ENCODE data around the gene TMEM89. TPM values are rescaled to one million over a fixed set of nuclear protein-coding genes. Genes with fewer than 3 reads are reported as not detected.

The TMEM89 gene
- total and polyA plus RNA-seq, 2 experiments from 2014 or later = not detected

- Mint-ChIP-seq H3K27me3 (ENCODE audit: insufficient read depth, low read depth, poor library complexity) (peaks cover 30% of the 10 kb centered on the region), H3K36me3 (ENCODE audit: low read depth) (peaks cover 46% of the 10 kb centered on the region), H3K4me3 (peak overlapping the region; percentile 92), H3K27ac (no peak overlapping the region), H3K4me1 (peaks cover 15% of the 10 kb centered on the region), H3K9me3 (peaks cover 4% of the 10 kb centered on the region; the same call in 2 of the 3 replicates)
- no peak overlapping the region for H2AFZ ChIP-seq
- no peaks in the 10 kb centered on the region for H3K79me2 ChIP-seq (replicated peaks; ENCODE audit: insufficient read depth)
- H3K27ac ChIP-seq (ENCODE audit: low read depth) = no peak overlapping the region
- no peak for TF ChIP-seq EZH2 (IDR thresholded peaks at IDR 0.05; ENCODE audit: low read depth, unreplicated experiment)
- TF ChIP-seq POLR2AphosphoS5 (IDR thresholded peaks at IDR 0.05; ENCODE audit: low read depth) = no peak
- TF ChIP-seq CTCF (conservative IDR thresholded peaks at IDR 0.05; ENCODE audit: low read depth in 2 of 2) = no peak
- no peak for TF ChIP-seq ZNF114 (CRISPR knock-in tag; IDR thresholded peaks at IDR 0.05)
- TF ChIP-seq ETS1 (IDR thresholded peaks at IDR 0.05) = no peak
- TF ChIP-seq, protein P1, sequence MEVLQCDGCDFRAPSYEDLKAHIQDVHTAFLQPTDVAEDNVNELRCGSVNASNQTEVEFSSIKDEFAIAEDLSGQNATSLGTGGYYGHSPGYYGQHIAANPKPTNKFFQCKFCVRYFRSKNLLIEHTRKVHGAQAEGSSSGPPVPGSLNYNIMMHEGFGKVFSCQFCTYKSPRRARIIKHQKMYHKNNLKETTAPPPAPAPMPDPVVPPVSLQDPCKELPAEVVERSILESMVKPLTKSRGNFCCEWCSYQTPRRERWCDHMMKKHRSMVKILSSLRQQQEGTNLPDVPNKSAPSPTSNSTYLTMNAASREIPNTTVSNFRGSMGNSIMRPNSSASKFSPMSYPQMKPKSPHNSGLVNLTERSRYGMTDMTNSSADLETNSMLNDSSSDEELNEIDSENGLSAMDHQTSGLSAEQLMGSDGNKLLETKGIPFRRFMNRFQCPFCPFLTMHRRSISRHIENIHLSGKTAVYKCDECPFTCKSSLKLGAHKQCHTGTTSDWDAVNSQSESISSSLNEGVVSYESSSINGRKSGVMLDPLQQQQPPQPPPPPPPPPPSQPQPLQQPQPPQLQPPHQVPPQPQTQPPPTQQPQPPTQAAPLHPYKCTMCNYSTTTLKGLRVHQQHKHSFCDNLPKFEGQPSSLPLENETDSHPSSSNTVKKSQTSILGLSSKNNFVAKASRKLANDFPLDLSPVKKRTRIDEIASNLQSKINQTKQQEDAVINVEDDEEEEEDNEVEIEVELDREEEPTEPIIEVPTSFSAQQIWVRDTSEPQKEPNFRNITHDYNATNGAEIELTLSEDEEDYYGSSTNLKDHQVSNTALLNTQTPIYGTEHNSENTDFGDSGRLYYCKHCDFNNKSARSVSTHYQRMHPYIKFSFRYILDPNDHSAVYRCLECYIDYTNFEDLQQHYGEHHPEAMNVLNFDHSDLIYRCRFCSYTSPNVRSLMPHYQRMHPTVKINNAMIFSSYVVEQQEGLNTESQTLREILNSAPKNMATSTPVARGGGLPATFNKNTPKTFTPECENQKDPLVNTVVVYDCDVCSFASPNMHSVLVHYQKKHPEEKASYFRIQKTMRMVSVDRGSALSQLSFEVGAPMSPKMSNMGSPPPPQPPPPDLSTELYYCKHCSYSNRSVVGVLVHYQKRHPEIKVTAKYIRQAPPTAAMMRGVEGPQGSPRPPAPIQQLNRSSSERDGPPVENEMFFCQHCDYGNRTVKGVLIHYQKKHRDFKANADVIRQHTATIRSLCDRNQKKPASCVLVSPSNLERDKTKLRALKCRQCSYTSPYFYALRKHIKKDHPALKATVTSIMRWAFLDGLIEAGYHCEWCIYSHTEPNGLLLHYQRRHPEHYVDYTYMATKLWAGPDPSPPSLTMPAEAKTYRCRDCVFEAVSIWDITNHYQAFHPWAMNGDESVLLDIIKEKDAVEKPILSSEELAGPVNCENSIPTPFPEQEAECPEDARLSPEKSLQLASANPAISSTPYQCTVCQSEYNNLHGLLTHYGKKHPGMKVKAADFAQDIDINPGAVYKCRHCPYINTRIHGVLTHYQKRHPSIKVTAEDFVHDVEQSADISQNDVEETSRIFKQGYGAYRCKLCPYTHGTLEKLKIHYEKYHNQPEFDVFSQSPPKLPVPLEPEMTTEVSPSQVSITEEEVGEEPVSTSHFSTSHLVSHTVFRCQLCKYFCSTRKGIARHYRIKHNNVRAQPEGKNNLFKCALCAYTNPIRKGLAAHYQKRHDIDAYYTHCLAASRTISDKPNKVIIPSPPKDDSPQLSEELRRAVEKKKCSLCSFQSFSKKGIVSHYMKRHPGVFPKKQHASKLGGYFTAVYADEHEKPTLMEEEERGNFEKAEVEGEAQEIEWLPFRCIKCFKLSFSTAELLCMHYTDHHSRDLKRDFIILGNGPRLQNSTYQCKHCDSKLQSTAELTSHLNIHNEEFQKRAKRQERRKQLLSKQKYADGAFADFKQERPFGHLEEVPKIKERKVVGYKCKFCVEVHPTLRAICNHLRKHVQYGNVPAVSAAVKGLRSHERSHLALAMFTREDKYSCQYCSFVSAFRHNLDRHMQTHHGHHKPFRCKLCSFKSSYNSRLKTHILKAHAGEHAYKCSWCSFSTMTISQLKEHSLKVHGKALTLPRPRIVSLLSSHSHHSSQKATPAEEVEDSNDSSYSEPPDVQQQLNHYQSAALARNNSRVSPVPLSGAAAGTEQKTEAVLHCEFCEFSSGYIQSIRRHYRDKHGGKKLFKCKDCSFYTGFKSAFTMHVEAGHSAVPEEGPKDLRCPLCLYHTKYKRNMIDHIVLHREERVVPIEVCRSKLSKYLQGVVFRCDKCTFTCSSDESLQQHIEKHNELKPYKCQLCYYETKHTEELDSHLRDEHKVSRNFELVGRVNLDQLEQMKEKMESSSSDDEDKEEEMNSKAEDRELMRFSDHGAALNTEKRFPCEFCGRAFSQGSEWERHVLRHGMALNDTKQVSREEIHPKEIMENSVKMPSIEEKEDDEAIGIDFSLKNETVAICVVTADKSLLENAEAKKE (CRISPR knock-in tag; IDR thresholded peaks at IDR 0.05) = no peak
- no peak for TF ChIP-seq EZH2phosphoT487 (IDR thresholded peaks at IDR 0.05; ENCODE audit: unreplicated experiment)
- no peak for TF ChIP-seq NANOG (IDR thresholded peaks at IDR 0.05; ENCODE audit: borderline replicate concordance)
- no peak for TF ChIP-seq CREB1 (CRISPR knock-in tag; IDR thresholded peaks at IDR 0.05; ENCODE audit: low read depth)
- no peak for TF ChIP-seq JUNB (IDR thresholded peaks at IDR 0.05; ENCODE audit: unreplicated experiment)
- TF ChIP-seq, protein P2, sequence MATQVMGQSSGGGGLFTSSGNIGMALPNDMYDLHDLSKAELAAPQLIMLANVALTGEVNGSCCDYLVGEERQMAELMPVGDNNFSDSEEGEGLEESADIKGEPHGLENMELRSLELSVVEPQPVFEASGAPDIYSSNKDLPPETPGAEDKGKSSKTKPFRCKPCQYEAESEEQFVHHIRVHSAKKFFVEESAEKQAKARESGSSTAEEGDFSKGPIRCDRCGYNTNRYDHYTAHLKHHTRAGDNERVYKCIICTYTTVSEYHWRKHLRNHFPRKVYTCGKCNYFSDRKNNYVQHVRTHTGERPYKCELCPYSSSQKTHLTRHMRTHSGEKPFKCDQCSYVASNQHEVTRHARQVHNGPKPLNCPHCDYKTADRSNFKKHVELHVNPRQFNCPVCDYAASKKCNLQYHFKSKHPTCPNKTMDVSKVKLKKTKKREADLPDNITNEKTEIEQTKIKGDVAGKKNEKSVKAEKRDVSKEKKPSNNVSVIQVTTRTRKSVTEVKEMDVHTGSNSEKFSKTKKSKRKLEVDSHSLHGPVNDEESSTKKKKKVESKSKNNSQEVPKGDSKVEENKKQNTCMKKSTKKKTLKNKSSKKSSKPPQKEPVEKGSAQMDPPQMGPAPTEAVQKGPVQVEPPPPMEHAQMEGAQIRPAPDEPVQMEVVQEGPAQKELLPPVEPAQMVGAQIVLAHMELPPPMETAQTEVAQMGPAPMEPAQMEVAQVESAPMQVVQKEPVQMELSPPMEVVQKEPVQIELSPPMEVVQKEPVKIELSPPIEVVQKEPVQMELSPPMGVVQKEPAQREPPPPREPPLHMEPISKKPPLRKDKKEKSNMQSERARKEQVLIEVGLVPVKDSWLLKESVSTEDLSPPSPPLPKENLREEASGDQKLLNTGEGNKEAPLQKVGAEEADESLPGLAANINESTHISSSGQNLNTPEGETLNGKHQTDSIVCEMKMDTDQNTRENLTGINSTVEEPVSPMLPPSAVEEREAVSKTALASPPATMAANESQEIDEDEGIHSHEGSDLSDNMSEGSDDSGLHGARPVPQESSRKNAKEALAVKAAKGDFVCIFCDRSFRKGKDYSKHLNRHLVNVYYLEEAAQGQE (IDR thresholded peaks at IDR 0.05; ENCODE audit: unreplicated experiment) = no peak
- TF ChIP-seq ZNF331 (CRISPR knock-in tag; IDR thresholded peaks at IDR 0.05; ENCODE audit: low read depth) = no peak
- no peak for TF ChIP-seq STAT1 (IDR thresholded peaks at IDR 0.05; ENCODE audit: unreplicated experiment)
- ATAC-seq = peak; percentile 0; the same call in 1 of the 3 replicates
- peaks cover 35% of the 10 kb centered on the region for H3F3A ChIP-seq (replicated peaks; ENCODE audit: low read depth)
- H3K9me2 ChIP-seq (ENCODE audit: insufficient read depth) = no peaks in the 10 kb centered on the region
- DNase-seq (ENCODE audit: low spot score) = peak; percentile 47
- H3K4me3 ChIP-seq = peak overlapping the region; percentile 73
- H3K36me3 ChIP-seq (ENCODE audit: insufficient read depth) = no peaks in the 10 kb centered on the region
- no peaks in the 10 kb centered on the region; the same call in 1 of the 2 replicates for H3K4me1 ChIP-seq (ENCODE audit: insufficient read depth)
- H3K27me3 ChIP-seq (ENCODE audit: insufficient read depth) = no peaks in the 10 kb centered on the region
- peaks cover 9% of the 10 kb centered on the region for H4K20me1 ChIP-seq (replicated peaks; ENCODE audit: insufficient read depth)
- peak overlapping the region; percentile 95 for H3K4me2 ChIP-seq
Measured at GRCh38 chr3:48662145-48662752, 40.7 kb upstream of the TMEM89 start.

All from GM23338 (cell line).